ENCODE results near the gene RPS3. TPM values are rescaled to one million over a fixed set of nuclear protein-coding genes. Genes with fewer than 3 reads are reported as not detected.

The RPS3 gene
- total and polyA plus RNA-seq, 2 donors (not counting 1 experiment from before 2014, with no cell fraction given) = 3,389 to 3,642 TPM

GRCh38 chr11:75439026-75439425 lies 39.7 kb downstream of the RPS3 start:
- no peaks in the 10 kb centered on the region for H3K4me1 ChIP-seq (ENCODE audit: control insufficient read depth in 2 of 2, insufficient read depth in 2 of 2, low read length in 2 of 2)

DNA sequence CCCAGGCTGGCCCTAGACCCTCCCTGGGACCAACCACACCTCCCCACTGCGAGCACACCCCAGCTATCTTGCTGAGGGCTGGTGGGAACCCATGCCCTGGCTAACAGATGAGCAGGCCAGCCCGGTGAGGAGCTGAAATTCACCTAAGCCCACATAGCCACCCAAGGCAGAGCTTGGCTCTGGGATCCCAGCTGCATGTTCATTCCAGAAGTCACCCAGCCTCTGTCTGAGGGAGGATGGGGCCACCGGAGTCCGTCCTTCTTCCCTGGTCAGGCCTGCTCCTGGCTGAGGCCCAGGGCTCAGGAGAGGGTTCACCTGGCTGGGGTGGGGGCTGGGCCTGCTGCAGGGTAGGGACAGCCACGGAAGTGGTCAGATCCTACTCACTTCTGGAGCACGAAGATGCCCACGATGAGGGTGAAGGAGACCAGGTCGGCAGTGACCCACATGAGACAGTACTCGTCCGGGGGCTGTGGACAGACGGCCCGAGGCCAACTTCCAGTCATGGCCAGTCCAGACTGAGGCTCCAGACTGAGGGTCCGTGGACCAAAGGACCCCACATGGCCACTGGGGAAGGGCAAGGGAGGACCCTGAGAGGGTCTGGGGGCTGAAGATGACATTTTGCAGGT lies 40.3 kb downstream of the RPS3 start:
- WGBS (ENCODE audit: insufficient coverage) = 91% methylated on average over 13 of the region's 13 CpGs
- ChIA-PET CTCF (interaction anchor here (1.1 to 7.7 kb wide), 2 partner anchors 9 to 92 kb away, joined by 3 to 284 read pairs; no protein-coding TSS in a partner anchor), POLR2A (no interaction called here)
- Histone ChIP-seq H3K27me3 (replicated peaks in 1 of 4; ENCODE audit: control extremely low read depth in 1 of 4, control insufficient read depth in 3 of 4, insufficient read depth in 4 of 4, low read length in 3 of 4) (peaks cover 0 to 4% (median under 1%) of the 10 kb centered on the region in 4 experiments), H3K36me3 (replicated peaks in 1 of 2; ENCODE audit: control extremely low read depth in 1 of 2, control insufficient read depth in 1 of 2, extremely low read depth in 1 of 2, insufficient read depth in 2 of 2, low read length in 1 of 2) (peaks cover 0 to 2% of the 10 kb centered on the region in 2 experiments), H3K9ac (ENCODE audit: low read length) (no peak overlapping the region), H3K4me1 (ENCODE audit: control insufficient read depth in 2 of 2, insufficient read depth in 2 of 2, low read length in 2 of 2) (no peaks in the 10 kb centered on the region), H3K9me3 (ENCODE audit: control extremely low read depth in 1 of 3, control insufficient read depth in 2 of 3, insufficient read depth in 1 of 3, low read length in 2 of 3) (no peaks in the 10 kb centered on the region), H3K4me2 (replicated peaks; ENCODE audit: low read depth, low read length, poor library complexity, severe bottlenecking) (no peak overlapping the region), H3K27ac (ENCODE audit: low read length in 2 of 2) (no peak overlapping the region), H2AFZ (ENCODE audit: insufficient read depth, low read depth, low read length, poor library complexity, severe bottlenecking) (no peak overlapping the region), H4K20me1 (ENCODE audit: control insufficient read depth, insufficient read depth, low read length, poor library complexity, severe bottlenecking) (no peaks in the 10 kb centered on the region), H3K4me3 (ENCODE audit: control extremely low read depth in 1 of 5, extremely low read depth in 1 of 5, insufficient read depth in 1 of 5, low read depth in 2 of 5, low read length in 4 of 5) (no peak overlapping the region), H3K79me2 (ENCODE audit: control insufficient read depth, insufficient read depth, low read length) (no peaks in the 10 kb centered on the region)
- Mint-ChIP-seq H3K4me1 (no peaks in the 10 kb centered on the region), H3K27me3 (no peaks in the 10 kb centered on the region), H3K9me3 (ENCODE audit: insufficient read depth) (no peaks in the 10 kb centered on the region), H3K27ac (no peak overlapping the region), H3K4me3 (no peak overlapping the region)
- DNase-seq (no peak), ATAC-seq (ENCODE audit: low read depth) (no peak)
- intact Hi-C loops (cut with micrococcal nuclease) = no loop called here
- no peak for TF ChIP-seq EZH2 (IDR thresholded peaks at IDR 0.05; ENCODE audit: borderline replicate concordance, insufficient read depth, low read depth, low read length, poor library complexity, severe bottlenecking)
- TF ChIP-seq, protein P1, sequence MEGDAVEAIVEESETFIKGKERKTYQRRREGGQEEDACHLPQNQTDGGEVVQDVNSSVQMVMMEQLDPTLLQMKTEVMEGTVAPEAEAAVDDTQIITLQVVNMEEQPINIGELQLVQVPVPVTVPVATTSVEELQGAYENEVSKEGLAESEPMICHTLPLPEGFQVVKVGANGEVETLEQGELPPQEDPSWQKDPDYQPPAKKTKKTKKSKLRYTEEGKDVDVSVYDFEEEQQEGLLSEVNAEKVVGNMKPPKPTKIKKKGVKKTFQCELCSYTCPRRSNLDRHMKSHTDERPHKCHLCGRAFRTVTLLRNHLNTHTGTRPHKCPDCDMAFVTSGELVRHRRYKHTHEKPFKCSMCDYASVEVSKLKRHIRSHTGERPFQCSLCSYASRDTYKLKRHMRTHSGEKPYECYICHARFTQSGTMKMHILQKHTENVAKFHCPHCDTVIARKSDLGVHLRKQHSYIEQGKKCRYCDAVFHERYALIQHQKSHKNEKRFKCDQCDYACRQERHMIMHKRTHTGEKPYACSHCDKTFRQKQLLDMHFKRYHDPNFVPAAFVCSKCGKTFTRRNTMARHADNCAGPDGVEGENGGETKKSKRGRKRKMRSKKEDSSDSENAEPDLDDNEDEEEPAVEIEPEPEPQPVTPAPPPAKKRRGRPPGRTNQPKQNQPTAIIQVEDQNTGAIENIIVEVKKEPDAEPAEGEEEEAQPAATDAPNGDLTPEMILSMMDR (IDR thresholded peaks at IDR 0.05) = no peak

More at GRCh38 chr11:75439026-75439425, 39.7 kb downstream of the RPS3 start:
- Histone ChIP-seq H4K20me1 (ENCODE audit: control insufficient read depth, insufficient read depth, low read length, poor library complexity, severe bottlenecking) (no peaks in the 10 kb centered on the region), H2AFZ (ENCODE audit: insufficient read depth, low read depth, low read length, poor library complexity, severe bottlenecking) (no peak overlapping the region), H3K9me3 (ENCODE audit: control extremely low read depth in 1 of 3, control insufficient read depth in 2 of 3, insufficient read depth in 1 of 3, low read length in 2 of 3) (no peaks in the 10 kb centered on the region), H3K4me2 (replicated peaks; ENCODE audit: low read depth, low read length, poor library complexity, severe bottlenecking) (no peak overlapping the region), H3K27ac (ENCODE audit: low read length in 2 of 2) (no peak overlapping the region), H3K4me3 (ENCODE audit: control extremely low read depth in 1 of 5, extremely low read depth in 1 of 5, insufficient read depth in 1 of 5, low read depth in 2 of 5, low read length in 4 of 5) (no peak overlapping the region), H3K9ac (ENCODE audit: low read length) (no peak overlapping the region), H3K79me2 (ENCODE audit: control insufficient read depth, insufficient read depth, low read length) (no peaks in the 10 kb centered on the region), H3K36me3 (replicated peaks in 1 of 2; ENCODE audit: control extremely low read depth in 1 of 2, control insufficient read depth in 1 of 2, extremely low read depth in 1 of 2, insufficient read depth in 2 of 2, low read length in 1 of 2) (peaks cover 0 to 2% of the 10 kb centered on the region in 2 experiments), H3K27me3 (replicated peaks in 1 of 4; ENCODE audit: control extremely low read depth in 1 of 4, control insufficient read depth in 3 of 4, insufficient read depth in 4 of 4, low read length in 3 of 4) (peaks cover 0 to 9% (median 0%) of the 10 kb centered on the region in 4 experiments)
- H3K4me3 Mint-ChIP-seq = no peak overlapping the region
- no peaks in the 10 kb centered on the region for H3K9me3 Mint-ChIP-seq (ENCODE audit: insufficient read depth)
- no peak for TF ChIP-seq EZH2 (IDR thresholded peaks at IDR 0.05; ENCODE audit: borderline replicate concordance, insufficient read depth, low read depth, low read length, poor library complexity, severe bottlenecking)
- H3K27ac Mint-ChIP-seq = no peak overlapping the region
- no peaks in the 10 kb centered on the region for H3K4me1 Mint-ChIP-seq
- ChIA-PET CTCF (no interaction called here), POLR2A (no interaction called here)
- ATAC-seq (ENCODE audit: low read depth) = no peak
- DNase-seq = no peak
- 78% methylated on average over 12 of the region's 14 CpGs for WGBS (ENCODE audit: insufficient coverage)
- intact Hi-C loops (cut with micrococcal nuclease) = no loop called here
- no peaks in the 10 kb centered on the region for H3K27me3 Mint-ChIP-seq
